ENCODE results near the gene SMIM24.
A peak's percentile ranks its signal among the peaks of the same experiment; 100 is the strongest.

SMIM24 gene

GRCh38 chr19:3504735-3505134 lies 24.4 kb upstream of the SMIM24 start:
- H3K4me3 ChIP-seq (ENCODE audit: low read depth, low read length): no peak overlapping the region
- no peak for TF ChIP-seq CTCF (IDR thresholded peaks at IDR 0.05; ENCODE audit: insufficient read depth, low read depth, low read length, missing control alignments)
- no peak for DNase-seq (ENCODE audit: low read depth)

- no peak for DNase-seq (ENCODE audit: low read depth)
- TF ChIP-seq CTCF (IDR thresholded peaks at IDR 0.05; ENCODE audit: insufficient read depth, low read depth, low read length, missing control alignments): no peak
- no peak overlapping the region for H3K4me3 ChIP-seq (ENCODE audit: low read depth, low read length)
Observed at GRCh38 chr19:3503036-3503572, 22.8 kb upstream of the SMIM24 start.

- DNase-seq (ENCODE audit: low read depth): no peak
- no peak for TF ChIP-seq CTCF (IDR thresholded peaks at IDR 0.05; ENCODE audit: insufficient read depth, low read depth, low read length, missing control alignments)
Observed at GRCh38 chr19:3501780-3502179, 21.5 kb upstream of the SMIM24 start.

GRCh38 chr19:3500429-3501101 lies 20.2 kb upstream of the SMIM24 start, which contains the start of gene DOHH:
Gene DOHH (minus strand): TSS chr19:3500674. CDS start chr19:3496814, 3,860 bp downstream.
- peak; percentile 99 for DNase-seq (ENCODE audit: low read depth)
- no peak for TF ChIP-seq CTCF (IDR thresholded peaks at IDR 0.05; ENCODE audit: insufficient read depth, low read depth, low read length, missing control alignments)
- peak within 1 kb of the TSS; percentile 96 for H3K4me3 ChIP-seq (ENCODE audit: low read depth, low read length)

More at GRCh38 chr19:3501780-3502179, 21.5 kb upstream of the SMIM24 start:
- H3K4me3 ChIP-seq (ENCODE audit: low read depth, low read length): no peak overlapping the region

GRCh38 chr19:3499738-3500428 lies 19.6 kb upstream of the SMIM24 start:
- no peak for DNase-seq (ENCODE audit: low read depth)
- no peak for TF ChIP-seq CTCF (IDR thresholded peaks at IDR 0.05; ENCODE audit: insufficient read depth, low read depth, low read length, missing control alignments)
- H3K4me3 ChIP-seq (ENCODE audit: low read depth, low read length): peak overlapping the region; percentile 96

- DNase-seq (ENCODE audit: low read depth): no peak
- no peak overlapping the region for H3K4me3 ChIP-seq (ENCODE audit: low read depth, low read length)
- TF ChIP-seq CTCF (IDR thresholded peaks at IDR 0.05; ENCODE audit: insufficient read depth, low read depth, low read length, missing control alignments): no peak
Observed at GRCh38 chr19:3497757-3498520, 17.6 kb upstream of the SMIM24 start.

Data from GM12865 (cell line).